ENCODE measurements around the gene DUSP14. TPM values are rescaled to one million over a fixed set of nuclear protein-coding genes. Genes with fewer than 3 reads are reported as not detected.

DUSP14 gene
- total and polyA plus RNA-seq, 2 of the 13 experiments (the other 11 are each of a cell fraction or from before 2014, with no cell fraction given) = 33.5 to 39.8 TPM

GRCh38 chr17:37532756-37533155, 43.1 kb downstream of the DUSP14 start:
- Histone ChIP-seq H3K9ac (ENCODE audit: insufficient read depth, low read depth, low read length) (no peak overlapping the region), H4K20me1 (ENCODE audit: insufficient read depth, low read length) (no peaks in the 10 kb centered on the region), H3K27me3 (ENCODE audit: control insufficient read depth in 1 of 2, insufficient read depth in 2 of 2, low read length in 2 of 2) (no peaks in the 10 kb centered on the region), H3K4me1 (ENCODE audit: insufficient read depth, low read length) (no peaks in the 10 kb centered on the region), H2AFZ (ENCODE audit: low read length) (no peak overlapping the region), H3K4me2 (ENCODE audit: low read depth, low read length) (no peak overlapping the region), H3K4me3 (replicated peaks in 1 of 3; ENCODE audit: insufficient read depth in 1 of 3, low read depth in 2 of 3, low read length in 3 of 3) (no peak overlapping the region), H3K79me2 (ENCODE audit: insufficient read depth, low read length) (no peaks in the 10 kb centered on the region), H3K36me3 (replicated peaks in 1 of 2; ENCODE audit: control insufficient read depth in 1 of 2, insufficient read depth in 2 of 2, low read length in 2 of 2) (peaks cover 19 to 38% of the 10 kb centered on the region in 2 experiments), H3K27ac (ENCODE audit: extremely low read length, insufficient read depth, low read length) (no peak overlapping the region), H3K9me3 (ENCODE audit: low read length) (no peaks in the 10 kb centered on the region)
- intact Hi-C loops (cut with micrococcal nuclease; ENCODE audit: unreplicated experiment) (no loop called here), in situ Hi-C loops (cut with HindIII; ENCODE audit: extremely low pct_ligation_motif_present, low pct_unique_long_range_greater_than_20kb) (no loop called here)
- no peak for ATAC-seq
- no peak for FAIRE-seq
- WGBS (ENCODE audit: low lambda C conversion rate) = 98% methylated on average over 3 of the region's 3 CpGs
- no TSS peak for BruUV-seq (replicated peaks)
- ChIA-PET POLR2A (no interaction called here), CTCF (ENCODE audit: low intra/inter-chr PET ratio, low total read pairs) (no interaction called here)
- DNase-seq (ENCODE audit: low spot score) = no peak
- TF ChIP-seq ZNF317 (CRISPR knock-in tag; IDR thresholded peaks at IDR 0.05) = no peak
- TF ChIP-seq ZNF567 (CRISPR knock-in tag; IDR thresholded peaks at IDR 0.05; ENCODE audit: borderline replicate concordance) = no peak
- TF ChIP-seq ZNF329 (CRISPR knock-in tag; IDR thresholded peaks at IDR 0.05; ENCODE audit: low read depth) = no peak
- no peak for TF ChIP-seq SP2 (CRISPR knock-in tag; IDR thresholded peaks at IDR 0.05)
- TF ChIP-seq TBP (CRISPR knock-in tag; IDR thresholded peaks at IDR 0.05) = no peak
- no peak for TF ChIP-seq PHB2 (IDR thresholded peaks at IDR 0.05; ENCODE audit: partially characterized antibody)
- no peak for TF ChIP-seq MAFF (IDR thresholded peaks at IDR 0.05; ENCODE audit: low read depth, low read length)
- no peak for TF ChIP-seq ZNF720 (CRISPR knock-in tag; IDR thresholded peaks at IDR 0.05)
- no peak for TF ChIP-seq CREB1 (IDR thresholded peaks at IDR 0.05)
- no peak for TF ChIP-seq CREB1 (CRISPR knock-in tag; IDR thresholded peaks at IDR 0.05)
- TF ChIP-seq GPBP1L1 (CRISPR knock-in tag; IDR thresholded peaks at IDR 0.05) = no peak
- TF ChIP-seq RERE (CRISPR knock-in tag; IDR thresholded peaks at IDR 0.05; ENCODE audit: low read depth) = no peak
- TF ChIP-seq ZNF740 (CRISPR knock-in tag; IDR thresholded peaks at IDR 0.05) = no peak
- TF ChIP-seq ETV6 (CRISPR knock-in tag; conservative IDR thresholded peaks at IDR 0.05) = no peak
- TF ChIP-seq POGK (CRISPR knock-in tag; conservative IDR thresholded peaks at IDR 0.05) = no peak
- TF ChIP-seq ESRRA (CRISPR knock-in tag; IDR thresholded peaks at IDR 0.05; ENCODE audit: low read depth) = no peak
- no peak for TF ChIP-seq ZNF224 (CRISPR knock-in tag; IDR thresholded peaks at IDR 0.05)
- no peak for TF ChIP-seq TEAD3 (CRISPR knock-in tag; optimal IDR thresholded peaks at IDR 0.05; ENCODE audit: borderline replicate concordance)

Data from HepG2 (cell line).